HG03175 (cell line): ENCODE data around the gene ACOT7.
"Not testable (repeated sequence)": the region's sequence is repeated elsewhere in the genome, so short reads cannot be mapped to it uniquely, and the experiment has no call there.

Experiments used
- ATAC-seq: cut with Tn5 transposase; IDR thresholded peaks from one replicate; pipeline ENCODE4 v1.9.1; 2021; ENCODE audit warnings: mild to moderate bottlenecking, moderate library complexity; ENCODE audit not compliant: unreplicated experiment

Gene ACOT7

GRCh38 chr1:6365047-6365446, 28.5 kb downstream of the ACOT7 start:
- no peak for ATAC-seq

GRCh38 chr1:6363085-6363884, 30.3 kb downstream of the ACOT7 start:
- ATAC-seq, result not testable (repeated sequence)

GRCh38 chr1:6361124-6361775, 32.3 kb downstream of the ACOT7 start:
- no peak for ATAC-seq

GRCh38 chr1:6360517-6361070, 33.0 kb downstream of the ACOT7 start:
- no peak for ATAC-seq

GRCh38 chr1:6360117-6360496, 33.5 kb downstream of the ACOT7 start:
- peak; percentile 23 for ATAC-seq

- ATAC-seq, result peak; percentile 82
Measured at GRCh38 chr1:6359216-6360116, 34.1 kb downstream of the ACOT7 start.

- ATAC-seq, result peak; percentile 49
Measured at GRCh38 chr1:6358757-6359201, 34.8 kb downstream of the ACOT7 start.

- ATAC-seq, result no peak
Measured at GRCh38 chr1:6358144-6358624, 35.4 kb downstream of the ACOT7 start.

- ATAC-seq, result no peak
Measured at GRCh38 chr1:6357243-6357936, 36.2 kb downstream of the ACOT7 start.

GRCh38 chr1:6355621-6356020, 37.9 kb downstream of the ACOT7 start:
- ATAC-seq, result no peak

- ATAC-seq, result no peak
Measured at GRCh38 chr1:6354659-6355317, 38.8 kb downstream of the ACOT7 start.

- ATAC-seq, result no peak
Measured at GRCh38 chr1:6353955-6354658, 39.5 kb downstream of the ACOT7 start.

GRCh38 chr1:6353619-6353954, 40.0 kb downstream of the ACOT7 start:
- no peak for ATAC-seq

- no peak for ATAC-seq
Measured at GRCh38 chr1:6352138-6352563, 41.4 kb downstream of the ACOT7 start.

- no peak for ATAC-seq
Measured at GRCh38 chr1:6351480-6352137, 42.0 kb downstream of the ACOT7 start.

- no peak for ATAC-seq
Measured at GRCh38 chr1:6350416-6351088, 43.0 kb downstream of the ACOT7 start.

GRCh38 chr1:6349254-6349943, 44.2 kb downstream of the ACOT7 start:
- no peak for ATAC-seq
